H54 (cell line): ENCODE results near the gene SH3TC1.

Source experiments
- DNase-seq: peaks from one replicate; pipeline ENCODE4 v3.0.0; 2011; ENCODE audit warnings: low spot score, mixed read lengths; ENCODE audit not compliant: insufficient read length
- FAIRE-seq: peaks from 3 replicates; lab custom pipeline; 2011; peaks lifted over from hg19 to GRCh38; lab: Jason Lieb, UNC
- POLR2A ChIP-seq: IDR thresholded peaks from 2 replicates; pipeline ENCODE4 v1.6.1; 2011; ENCODE audit warnings: low read depth, mild to moderate bottlenecking, low read length

Gene SH3TC1

GRCh38 chr4:8285976-8286718 lies 87.1 kb downstream of the SH3TC1 start:
- no peak for TF ChIP-seq POLR2A
- FAIRE-seq, result no peak

GRCh38 chr4:8286719-8287342 lies 87.7 kb downstream of the SH3TC1 start:
- FAIRE-seq (no peak), DNase-seq (no peak)
- TF ChIP-seq POLR2A, result no peak

More at GRCh38 chr4:8285976-8286718, 87.1 kb downstream of the SH3TC1 start:
- DNase-seq, result no peak

GRCh38 chr4:8287343-8288280 lies 88.5 kb downstream of the SH3TC1 start:
- FAIRE-seq, result no peak
- no peak for TF ChIP-seq POLR2A
- DNase-seq, result no peak

GRCh38 chr4:8289151-8289750 lies 90.2 kb downstream of the SH3TC1 start:
- no peak for TF ChIP-seq POLR2A
- FAIRE-seq (no peak), DNase-seq (no peak)

GRCh38 chr4:8289956-8290700 lies 91.0 kb downstream of the SH3TC1 start:
- DNase-seq (no peak), FAIRE-seq (no peak)
- TF ChIP-seq POLR2A, result no peak

- FAIRE-seq, result no peak
- no peak for DNase-seq
- no peak for TF ChIP-seq POLR2A
Measured at GRCh38 chr4:8290701-8290970, 91.5 kb downstream of the SH3TC1 start.
